Adrenal gland (tissue), 12 donors: ENCODE data around the gene ANTXRL. TPM values are rescaled to one million over a fixed set of nuclear protein-coding genes. Genes with fewer than 3 reads are reported as not detected.
"Not testable (repeated sequence)": the region's sequence is repeated elsewhere in the genome, so short reads cannot be mapped to it uniquely, and the experiment has no call there.

ENCODE experiments used
- DNase-seq, 7 donors: peaks; one replicate each; pipeline ENCODE4 v3.0.0-alpha.2; 2019 to 2020
- H3K27ac ChIP-seq, 5 donors: fragments of 200-600 bp; sonication (generic) in 4 of 5; 1 replicate in 3 of 5; 2 replicates in 2 of 5; pipeline versions ENCODE4 v1.5.1 to v1.8.0; 2016 to 2020; ENCODE audit warnings: mild to moderate bottlenecking in 1 of 5
- H3K27me3 ChIP-seq: fragments of 200-600 bp; 2 replicates; pipeline ENCODE4 v1.8.0; 2021
- H3K36me3 ChIP-seq, 2 donors: fragments of 200-600 bp; replicated peaks in 1 of 2; 1 replicate in 1 of 2; 2 replicates in 1 of 2; pipeline versions ENCODE4 v1.5.1 to v1.8.0; 2018 to 2022
- H3K4me1 ChIP-seq, 2 donors: fragments of 200-600 bp; replicated peaks in 1 of 2; 1 replicate in 1 of 2; 2 replicates in 1 of 2; pipeline versions ENCODE4 v1.5.1 to v1.8.0; 2018 to 2021
- H3K4me3 ChIP-seq, 4 donors: fragments of 200-600 bp; sonication (generic) in 3 of 4; one replicate each; pipeline ENCODE4 v1.5.1; 2016 to 2018
- H3K9me3 ChIP-seq, 3 donors: fragments of 200-600 bp; sonication (generic) in 1 of 3; replicated peaks in 1 of 3; 1 replicate in 2 of 3; 2 replicates in 1 of 3; pipeline versions ENCODE4 v1.5.1 to v1.8.0; 2016 to 2021
- CTCF ChIP-seq, 6 experiments: fragments of 450-650 bp in 4 of 6; fragments of 200-600 bp in 2 of 6; sonication (generic) in 1 of 6; IDR thresholded peaks; 1 replicate in 5 of 6; 2 replicates in 1 of 6; pipeline versions ENCODE4 v1.5.1 to v1.8.0; 2016 to 2021; ENCODE audit warnings: antibody characterized with exemption in 6 of 6, mild to moderate bottlenecking in 2 of 6, moderate library complexity in 1 of 6
- POLR2A ChIP-seq, 2 donors: fragments of 450-650 bp; IDR thresholded peaks; one replicate each; pipeline ENCODE4 v1.6.1; 2017; ENCODE audit warnings: antibody characterized with exemption in 2 of 2, mild to moderate bottlenecking in 2 of 2, moderate library complexity in 1 of 2
- WGBS, 4 donors: extraction: QIAGEN DNeasy Blood & Tissue Kit in 2 of 4; methylation state at CpG; one replicate each; pipeline versions ENCODE4 v1.1.5 to v1.1.7; 2013 to 2017; 5-methylcytosine and 5-hydroxymethylcytosine counted together
- intact Hi-C, 2 donors: fragments of 100-400 bp; cut with DNase I; formaldehyde crosslinking; loops; one replicate each; pipeline versions ENCODE4 v1.14.1 to v1.15.0; 2022 to 2023
- polyA plus RNA-seq, 3 donors: library from polyadenylated mRNA; stranded (reverse); fragments of 200-250 nt in 2 of 3; fragments of 350-450 nt in 1 of 3; fragmentation: Illumina TruSeq in 1 of 3; extraction: RNeasy Lipid Tissue Mini Kit (QIAGEN cat#74804) in 1 of 3; gene quantifications; one replicate each; pipeline ENCODE4 v1.2.3, GENCODE V29; 2013 to 2014
- total RNA-seq, 9 donors: library from RNA; depleted of rRNA in 4 of 9; stranded (reverse); fragments of >200 nt in 4 of 9; fragments of 120-200 nt in 1 of 9; fragmentation: NEBNext Ultra II Directional in 1 of 9; extraction: Animal tissue kit (Norgen Biotek cat#: 25700) in 1 of 9; gene quantifications; one replicate each; pipeline versions ENCODE4 v1.1.0 to v1.2.4, GENCODE V29; 2013 to 2023
- donor health status: healthy with polysubstance abuse.
- donor health status: Bipolar disorder and iron deficiency.
- donor health status: DM: yes; HTN: yes; CAD: no.
- donor health status: DM: no; HTN: no; CAD: no.
- donor health status: DM: no; HTN: no; CAD: no.
- donor health status: DM: yes; HTN: yes; CAD: no.

Gene ANTXRL
- total and polyA plus RNA-seq, 12 donors = 0.11 to 1.3 (median 0.43) TPM; not detected in 6

GRCh38 chr10:46293228-46293627 lies 6.4 kb downstream of the ANTXRL start:
- H3K27me3 ChIP-seq = no peaks in the 10 kb centered on the region
- no peaks in the 10 kb centered on the region for H3K9me3 ChIP-seq
- intact Hi-C loops = no loop called here
- WGBS, 4 donors = 64 to 89% (median 78%) methylated on average over 6 to 8 of the region's 8 CpGs
- no peak overlapping the region for H3K27ac ChIP-seq
- TF ChIP-seq CTCF (IDR thresholded peaks at IDR 0.05) = no peak
- no peak for TF ChIP-seq POLR2A (IDR thresholded peaks at IDR 0.05)
- H3K36me3 ChIP-seq = no peaks in the 10 kb centered on the region
- peaks cover 9 to 12% of the 10 kb centered on the region in 2 donors for H3K4me1 ChIP-seq
- no peak for DNase-seq
- no peak overlapping the region for H3K4me3 ChIP-seq

GRCh38 chr10:46293832-46294640 lies 7.2 kb downstream of the ANTXRL start:
- no peak overlapping the region for H3K27ac ChIP-seq
- H3K4me3 ChIP-seq = no peak overlapping the region
- H3K36me3 ChIP-seq = no peaks in the 10 kb centered on the region
- TF ChIP-seq POLR2A (IDR thresholded peaks at IDR 0.05) = no peak
- TF ChIP-seq CTCF (IDR thresholded peaks at IDR 0.05) = no peak
- intact Hi-C loops = no loop called here
- H3K9me3 ChIP-seq = no peaks in the 10 kb centered on the region
- peaks cover 9 to 12% of the 10 kb centered on the region in 2 donors for H3K4me1 ChIP-seq
- WGBS, 4 donors = 86 to 90% (median 88%) methylated on average over 7 to 11 of the region's 11 CpGs
- peak in 2 of 7 donors; percentile 7 to 16 for DNase-seq
- no peaks in the 10 kb centered on the region for H3K27me3 ChIP-seq

DNA sequence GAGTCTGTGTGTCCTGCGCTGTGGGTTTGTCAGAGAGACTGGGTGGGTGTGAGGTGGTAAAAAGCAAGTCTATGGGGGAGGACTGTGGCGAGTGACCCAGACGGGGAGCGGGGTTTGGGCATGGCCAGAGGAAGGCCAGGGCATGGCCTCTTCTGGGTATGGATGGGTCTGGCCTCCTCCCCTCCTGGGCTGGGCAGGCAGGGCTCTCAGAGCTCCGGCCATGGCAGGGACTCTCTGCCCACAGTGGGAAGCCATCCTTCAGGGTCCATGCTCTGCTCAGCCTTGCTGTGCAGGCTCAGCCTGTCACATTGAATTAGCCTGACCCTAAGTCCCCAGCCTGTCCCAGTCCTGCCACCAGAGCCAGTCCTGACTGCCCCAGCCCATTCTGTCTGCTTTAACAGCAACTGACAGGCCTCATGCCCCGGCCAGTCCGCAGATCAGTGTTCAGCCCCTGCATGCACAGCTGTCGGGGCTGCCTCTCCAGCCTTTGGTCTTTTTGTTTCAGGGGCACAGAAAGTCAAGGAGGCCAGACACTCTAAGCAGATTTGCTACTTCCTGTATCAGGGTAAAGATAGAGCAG lies 7.9 kb downstream of the ANTXRL start:
- H3K4me3 ChIP-seq = no peak overlapping the region
- peak in 1 of 7 donors; percentile 13 for DNase-seq
- WGBS, 4 donors = 95 to 100% (median 97%) methylated on average over 5 to 8 of the region's 8 CpGs
- no peaks in the 10 kb centered on the region for H3K9me3 ChIP-seq
- H3K27me3 ChIP-seq = no peaks in the 10 kb centered on the region
- TF ChIP-seq POLR2A (IDR thresholded peaks at IDR 0.05) = no peak
- no peak for TF ChIP-seq CTCF (IDR thresholded peaks at IDR 0.05)
- no peak overlapping the region for H3K27ac ChIP-seq
- intact Hi-C loops = no loop called here
- no peaks in the 10 kb centered on the region for H3K36me3 ChIP-seq
- peaks cover 9 to 12% of the 10 kb centered on the region in 2 donors for H3K4me1 ChIP-seq

DNA sequence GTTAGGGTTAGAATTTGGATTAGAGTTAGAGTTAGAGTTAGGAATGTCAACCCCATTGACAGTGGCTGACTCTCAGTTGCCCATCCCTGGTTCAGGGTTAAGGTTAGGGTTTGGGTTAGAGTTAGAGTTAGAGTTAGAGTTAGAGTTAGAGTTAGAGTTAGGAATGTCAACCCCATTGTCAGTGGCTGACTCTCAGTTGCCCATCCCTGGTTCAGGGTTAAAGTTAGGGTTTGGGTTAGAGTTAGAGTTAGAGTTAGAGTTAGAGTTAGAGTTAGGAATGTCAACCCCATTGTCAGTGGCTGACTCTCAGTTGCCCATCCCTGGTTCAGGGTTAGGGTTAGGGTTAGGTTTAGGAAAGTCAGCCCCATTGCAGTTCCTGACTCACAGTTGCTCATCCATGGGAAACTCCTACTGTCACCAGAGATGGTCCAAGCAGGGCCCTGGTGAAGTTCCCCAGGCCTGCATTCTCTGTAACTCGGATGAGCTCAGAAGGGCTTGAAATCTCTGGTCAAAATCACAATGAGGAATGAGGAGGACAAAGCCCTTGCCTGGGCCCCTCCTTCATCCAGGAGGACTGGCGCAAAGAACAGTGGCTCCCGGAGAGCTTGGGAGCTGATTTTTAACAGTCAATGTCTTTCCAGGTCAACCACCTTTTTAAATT lies 8.7 kb downstream of the ANTXRL start:
- H3K4me1 ChIP-seq = peaks cover 9 to 12% of the 10 kb centered on the region in 2 donors
- H3K27me3 ChIP-seq, H3K27ac ChIP-seq, intact Hi-C loops, DNase-seq, H3K4me3 ChIP-seq, H3K9me3 ChIP-seq, H3K36me3 ChIP-seq: not testable (repeated sequence)
- 66 to 78% (median 76%) methylated on average over 2 to 3 of the region's 3 CpGs for WGBS, 4 donors

DNA sequence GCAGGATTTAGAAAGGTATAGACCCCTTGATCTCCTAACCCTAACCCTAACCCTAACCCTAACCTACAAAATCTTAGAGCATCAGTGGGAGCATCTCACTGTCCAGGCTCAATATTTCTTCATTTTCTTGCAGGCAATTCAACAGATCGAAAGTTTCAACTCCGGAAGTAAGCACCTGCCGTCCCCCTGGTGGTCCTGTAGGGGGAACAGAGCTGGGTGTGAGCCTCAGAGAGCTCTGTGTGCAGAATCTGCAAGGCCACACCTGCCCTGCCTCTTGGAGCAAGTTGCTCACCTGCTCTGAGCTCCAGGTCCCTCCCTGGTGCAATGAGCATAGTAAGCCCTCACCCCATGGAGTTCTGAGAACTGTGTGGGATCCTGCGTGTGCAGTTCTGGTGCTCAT lies 9.3 kb downstream of the ANTXRL start:
- H3K27ac ChIP-seq, H3K36me3 ChIP-seq, H3K27me3 ChIP-seq, H3K4me3 ChIP-seq, H3K9me3 ChIP-seq, intact Hi-C loops: not testable (repeated sequence)
- WGBS, 4 donors = 72 to 92% (median 84%) methylated on average over 3 to 4 of the region's 4 CpGs
- DNase-seq = peak in 1 of 7 donors; percentile 17
- peaks cover 9 to 12% of the 10 kb centered on the region in 2 donors for H3K4me1 ChIP-seq
